Activated naive CD4-positive, alpha-beta T cell treated with anti-CD3 and anti-CD28 coated beads, Interleukin-2, amount 10 ng/mL, durations not matched to agents 7 days and 5 days (primary cell): ENCODE measurements around the gene GSN.

Source experiments
- CTCF ChIA-PET: fragments of 350-600 bp; sonication (Branson Sonifier 250); formaldehyde crosslinking; loops from one replicate; lab custom pipeline; 2021; ENCODE audit warnings: antibody characterized with exemption; lab: Charles Lee
- DNase-seq: peaks from one replicate; pipeline ENCODE4 v3.0.0-alpha.2; 2020
- H3K27ac Mint-ChIP-seq: one replicate; pipeline ENCODE4 v1.8.0; 2021; ENCODE audit warnings: mild to moderate bottlenecking, moderate library complexity, mixed read lengths
- H3K27me3 Mint-ChIP-seq: one replicate; pipeline ENCODE4 v1.8.0; 2021; ENCODE audit warnings: mild to moderate bottlenecking, mixed read lengths
- H3K36me3 Mint-ChIP-seq: one replicate; pipeline ENCODE4 v1.8.0; 2021; ENCODE audit warnings: mixed read lengths
- H3K4me1 Mint-ChIP-seq: one replicate; pipeline ENCODE4 v1.8.0; 2021; ENCODE audit warnings: mixed read lengths
- H3K4me3 Mint-ChIP-seq: one replicate; pipeline ENCODE4 v1.8.0; 2021; ENCODE audit warnings: mild to moderate bottlenecking, moderate library complexity, mixed read lengths
- H3K9me3 Mint-ChIP-seq: one replicate; pipeline ENCODE4 v1.8.0; 2021; ENCODE audit warnings: mixed read lengths

The GSN gene

DNA sequence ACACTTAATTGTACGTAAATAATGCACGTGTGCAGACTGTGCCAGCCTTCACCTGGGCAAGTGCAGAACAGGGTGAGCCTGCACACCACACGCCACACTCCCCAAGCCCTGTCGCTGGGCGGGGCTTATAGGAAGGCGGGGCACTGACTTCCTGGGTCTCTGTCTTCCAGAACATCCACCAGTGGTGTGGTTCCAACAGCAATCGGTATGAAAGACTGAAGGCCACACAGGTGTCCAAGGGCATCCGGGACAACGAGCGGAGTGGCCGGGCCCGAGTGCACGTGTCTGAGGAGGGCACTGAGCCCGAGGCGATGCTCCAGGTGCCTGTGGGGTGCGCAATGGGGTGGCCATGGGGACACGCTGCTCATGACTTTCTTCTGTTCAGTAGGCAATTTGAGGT lies 44.2 kb downstream of the GSN start:
- no peaks in the 10 kb centered on the region for H3K9me3 Mint-ChIP-seq
- no peaks in the 10 kb centered on the region for H3K36me3 Mint-ChIP-seq
- no peak overlapping the region for H3K4me3 Mint-ChIP-seq
- no peaks in the 10 kb centered on the region for H3K4me1 Mint-ChIP-seq
- no peak for DNase-seq
- peaks cover 3% of the 10 kb centered on the region for H3K27me3 Mint-ChIP-seq
- no peak overlapping the region for H3K27ac Mint-ChIP-seq
- CTCF ChIA-PET = interaction anchor here (1.4 to 11.1 kb wide), 2 partner anchors 86 to 98 kb away, joined by 3 to 326 read pairs; no protein-coding TSS in a partner anchor

DNA sequence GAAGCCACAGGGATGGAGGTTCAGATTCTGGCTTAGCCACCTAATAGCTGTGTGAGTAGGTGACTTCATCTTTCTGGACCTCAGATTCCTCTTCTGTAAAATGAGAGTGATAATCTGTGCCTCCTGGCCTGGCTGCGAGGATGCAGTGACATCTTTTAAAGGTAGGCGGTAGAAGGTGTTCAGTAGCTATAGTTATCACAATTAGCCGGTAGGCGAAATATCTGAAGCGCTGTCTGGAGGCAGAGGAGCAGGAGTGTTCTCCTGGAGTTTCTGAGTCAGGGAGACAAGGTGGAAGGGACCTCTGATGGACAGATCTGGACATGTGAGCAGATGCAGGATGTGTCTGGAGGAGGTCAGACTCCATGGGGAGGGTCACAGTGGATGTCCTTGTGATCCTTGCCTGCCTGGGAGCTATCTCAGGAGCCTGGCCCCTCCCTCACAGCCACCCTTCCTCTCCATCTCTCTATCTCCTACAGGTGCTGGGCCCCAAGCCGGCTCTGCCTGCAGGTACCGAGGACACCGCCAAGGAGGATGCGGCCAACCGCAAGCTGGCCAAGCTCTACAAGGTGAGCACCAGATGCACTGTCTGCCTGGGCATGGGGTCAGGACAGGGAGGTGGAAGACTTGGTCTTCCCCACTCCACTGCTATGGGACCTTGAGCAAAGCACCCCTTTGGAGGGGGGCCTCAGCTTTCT lies 45.6 kb downstream of the GSN start:
- CTCF ChIA-PET = interaction anchor here (0.7 to 11.1 kb wide), 4 partner anchors 32 to 100 kb away, joined by 3 to 326 read pairs (median 4); no protein-coding TSS in a partner anchor
- Mint-ChIP-seq H3K27ac (no peak overlapping the region), H3K36me3 (no peaks in the 10 kb centered on the region), H3K4me1 (no peaks in the 10 kb centered on the region), H3K27me3 (peaks cover 3% of the 10 kb centered on the region), H3K4me3 (no peak overlapping the region), H3K9me3 (no peaks in the 10 kb centered on the region)
- DNase-seq = no peak

DNA sequence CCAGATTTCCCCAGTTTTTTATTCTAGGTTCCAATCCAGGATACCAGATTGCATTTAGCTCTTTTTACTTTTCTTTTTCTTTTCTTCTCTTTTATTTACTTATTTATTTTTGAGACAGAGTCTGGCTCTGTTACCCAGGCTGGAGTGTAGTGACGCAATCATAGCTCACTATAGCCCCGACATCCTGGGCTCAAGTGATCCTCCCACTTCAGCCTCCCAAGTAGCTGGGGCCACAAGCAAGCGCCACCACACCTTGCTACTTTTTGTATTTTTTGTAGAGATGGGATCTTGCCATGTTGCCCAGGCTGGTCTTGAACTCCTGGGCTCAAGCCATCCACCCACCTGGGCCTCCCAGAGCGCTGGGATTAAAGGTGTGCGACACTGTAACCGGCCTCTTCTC lies 48.4 kb downstream of the GSN start:
- Mint-ChIP-seq H3K4me3 (no peak overlapping the region), H3K4me1 (peaks cover 14% of the 10 kb centered on the region), H3K27me3 (no peaks in the 10 kb centered on the region), H3K36me3 (no peaks in the 10 kb centered on the region), H3K9me3 (no peaks in the 10 kb centered on the region), H3K27ac (no peak overlapping the region)
- CTCF ChIA-PET = interaction anchor here (0.9 to 11.1 kb wide), 9 partner anchors 10 to 103 kb away, joined by 3 to 326 read pairs (median 4); no protein-coding TSS in a partner anchor
- DNase-seq = no peak

DNA sequence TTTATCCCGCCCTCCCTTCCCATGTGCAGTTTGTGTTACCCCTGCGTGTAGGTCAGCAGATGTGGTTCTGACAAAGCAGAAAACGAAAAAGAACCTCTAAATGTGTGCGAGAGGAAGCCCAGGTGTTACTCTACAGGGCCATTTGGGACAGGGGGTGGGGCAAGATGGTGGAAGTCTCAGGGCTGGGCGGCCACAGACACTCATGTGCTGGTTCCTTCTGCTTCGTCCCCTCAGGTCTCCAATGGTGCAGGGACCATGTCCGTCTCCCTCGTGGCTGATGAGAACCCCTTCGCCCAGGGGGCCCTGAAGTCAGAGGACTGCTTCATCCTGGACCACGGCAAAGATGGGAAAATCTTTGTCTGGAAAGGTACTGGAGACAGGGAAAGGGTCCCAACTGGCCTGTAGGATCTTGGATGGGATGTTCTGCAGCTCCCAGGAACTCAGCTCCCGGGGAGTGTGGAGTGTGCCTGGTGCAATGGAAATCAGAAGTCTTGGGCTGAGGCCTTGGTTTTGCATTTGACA lies 49.0 kb downstream of the GSN start:
- Mint-ChIP-seq H3K27ac (no peak overlapping the region), H3K27me3 (no peaks in the 10 kb centered on the region), H3K4me1 (peaks cover 18% of the 10 kb centered on the region), H3K36me3 (no peaks in the 10 kb centered on the region), H3K4me3 (no peak overlapping the region), H3K9me3 (no peaks in the 10 kb centered on the region)
- CTCF ChIA-PET = interaction anchor here (1.0 to 11.1 kb wide), 5 partner anchors 39 to 103 kb away, joined by 3 to 326 read pairs (median 17); no protein-coding TSS in a partner anchor
- DNase-seq = no peak

DNA sequence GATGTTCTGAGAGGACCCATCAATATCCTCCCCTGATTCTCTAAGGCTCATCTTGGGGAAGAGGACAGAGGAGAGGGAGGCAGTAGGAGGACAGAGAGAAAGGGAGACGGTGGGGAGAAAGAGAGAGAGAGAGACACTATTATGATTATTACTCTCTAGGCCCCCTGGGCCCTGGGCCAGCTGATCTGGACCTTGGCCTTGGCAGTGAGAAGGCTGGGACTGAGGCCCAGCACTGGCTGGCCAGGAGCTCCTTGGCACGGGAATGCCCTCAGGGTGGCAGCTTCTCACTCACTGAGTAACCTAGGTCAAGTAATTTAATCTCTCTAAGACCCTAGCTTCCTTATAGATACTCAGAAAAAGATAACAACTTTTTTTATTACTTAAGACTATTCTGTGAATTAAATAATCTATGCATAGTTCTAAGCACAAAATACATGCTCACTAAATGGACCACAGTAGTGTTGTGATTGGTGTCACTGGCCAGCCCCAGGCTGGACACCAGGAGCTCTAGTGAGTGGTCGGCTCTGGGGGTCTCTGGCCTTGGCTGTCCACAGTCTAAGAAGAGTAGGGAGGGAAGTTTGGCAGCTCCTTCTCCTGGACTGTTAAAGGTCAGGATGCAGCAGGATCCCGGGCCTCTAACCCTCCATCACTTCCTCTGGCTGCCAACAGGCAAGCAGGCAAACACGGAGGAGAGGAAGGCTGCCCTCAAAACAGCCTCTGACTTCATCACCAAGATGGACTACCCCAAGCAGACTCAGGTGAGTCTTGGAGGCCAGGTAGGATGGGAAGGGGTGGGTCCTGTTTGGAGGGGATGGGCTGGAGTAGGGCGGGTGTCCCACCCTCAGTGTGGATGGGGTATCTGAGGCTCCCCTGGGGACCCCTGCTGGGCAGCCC lies 50.0 kb downstream of the GSN start:
- Mint-ChIP-seq H3K9me3 (no peaks in the 10 kb centered on the region), H3K27me3 (no peaks in the 10 kb centered on the region), H3K4me3 (no peak overlapping the region), H3K36me3 (peaks cover 3% of the 10 kb centered on the region), H3K27ac (no peak overlapping the region), H3K4me1 (peaks cover 28% of the 10 kb centered on the region)
- no peak for DNase-seq
- CTCF ChIA-PET = interaction anchor here (0.6 to 11.1 kb wide), 7 partner anchors 15 to 194 kb away, joined by 3 to 326 read pairs (median 17); no protein-coding TSS in a partner anchor

DNA sequence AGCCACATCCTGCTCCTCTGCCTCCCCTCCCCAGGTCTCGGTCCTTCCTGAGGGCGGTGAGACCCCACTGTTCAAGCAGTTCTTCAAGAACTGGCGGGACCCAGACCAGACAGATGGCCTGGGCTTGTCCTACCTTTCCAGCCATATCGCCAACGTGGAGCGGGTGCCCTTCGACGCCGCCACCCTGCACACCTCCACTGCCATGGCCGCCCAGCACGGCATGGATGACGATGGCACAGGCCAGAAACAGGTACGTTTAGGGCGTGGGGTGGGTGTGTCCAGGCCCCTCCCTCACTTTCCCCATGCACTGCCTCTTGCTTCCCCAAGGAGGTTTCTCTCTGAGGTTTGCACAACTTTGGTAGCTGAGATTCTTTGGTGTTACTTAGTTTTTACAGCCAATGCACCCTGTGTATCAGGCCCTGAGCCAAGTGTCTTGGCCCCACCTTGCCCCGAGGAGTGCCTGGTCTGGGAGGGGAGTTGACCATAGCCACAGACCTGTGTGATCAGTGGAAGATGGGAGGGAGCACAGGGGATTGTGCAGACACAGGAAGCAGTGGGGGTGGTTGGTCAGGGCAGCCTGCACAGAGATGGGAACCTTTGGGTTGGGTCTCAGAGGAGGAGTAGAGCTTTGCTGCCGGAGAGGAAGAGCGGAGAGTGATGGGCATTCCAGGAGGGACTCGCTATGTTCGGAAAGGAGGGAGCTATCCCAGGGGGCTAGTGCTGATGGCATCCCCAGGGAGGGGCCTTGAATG lies 50.8 kb downstream of the GSN start:
- Mint-ChIP-seq H3K9me3 (no peaks in the 10 kb centered on the region), H3K4me3 (no peak overlapping the region), H3K4me1 (peaks cover 28% of the 10 kb centered on the region), H3K36me3 (peaks cover 3% of the 10 kb centered on the region), H3K27ac (no peak overlapping the region), H3K27me3 (no peaks in the 10 kb centered on the region)
- CTCF ChIA-PET = interaction anchor here (0.9 to 11.1 kb wide), 22 partner anchors 9 to 110 kb away, joined by 3 to 326 read pairs (median 6); partner anchors contain the start of gene GSN
- DNase-seq = no peak

DNA sequence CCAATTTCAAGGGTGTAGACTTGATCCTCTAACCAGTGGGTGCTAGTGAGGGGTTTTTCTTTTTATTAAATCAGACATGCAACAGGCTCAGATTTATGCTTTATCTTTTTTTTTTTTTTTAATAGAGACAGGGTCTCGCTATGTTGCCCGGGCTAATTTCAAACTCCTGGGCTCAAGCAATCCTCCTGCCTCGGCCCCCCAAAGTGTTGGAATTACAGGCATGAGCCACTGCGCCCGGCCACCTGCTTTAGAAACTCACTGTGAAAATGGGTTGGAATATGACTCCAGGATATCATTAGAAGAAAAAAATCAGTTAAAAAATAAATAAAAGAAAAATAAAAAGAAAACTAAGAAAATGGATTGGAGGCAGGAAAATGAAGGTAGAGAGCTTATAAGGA lies 51.4 kb downstream of the GSN start:
- CTCF ChIA-PET = interaction anchor here (0.6 to 11.1 kb wide), 47 partner anchors 10 to 181 kb away, joined by 3 to 326 read pairs (median 4); partner anchors contain the start of genes GGTA1, GSN and RAB14
- H3K4me3 Mint-ChIP-seq = no peak overlapping the region
- H3K36me3 Mint-ChIP-seq = peaks cover 3% of the 10 kb centered on the region
- H3K27ac Mint-ChIP-seq = no peak overlapping the region
- no peaks in the 10 kb centered on the region for H3K9me3 Mint-ChIP-seq
- no peaks in the 10 kb centered on the region for H3K27me3 Mint-ChIP-seq
- no peak for DNase-seq
- H3K4me1 Mint-ChIP-seq = peaks cover 28% of the 10 kb centered on the region

DNA sequence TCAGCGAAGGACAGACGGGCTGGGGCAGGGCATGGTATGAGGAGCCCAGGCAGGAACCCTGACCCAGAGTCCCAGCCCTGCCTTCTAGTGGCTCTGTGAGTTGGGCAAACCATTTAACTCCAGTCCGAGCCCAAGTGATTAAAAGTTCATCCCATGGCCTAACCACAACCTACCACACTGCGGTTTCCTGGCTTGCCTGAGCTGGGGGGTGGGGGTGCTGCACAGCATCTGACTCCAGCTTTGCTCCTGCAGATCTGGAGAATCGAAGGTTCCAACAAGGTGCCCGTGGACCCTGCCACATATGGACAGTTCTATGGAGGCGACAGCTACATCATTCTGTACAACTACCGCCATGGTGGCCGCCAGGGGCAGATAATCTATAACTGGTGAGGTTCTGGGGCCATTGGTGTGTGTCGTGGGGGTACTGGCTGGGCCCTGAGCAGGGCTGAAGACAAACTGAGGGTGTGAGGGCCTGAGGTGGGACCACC lies 53.1 kb downstream of the GSN start:
- H3K27ac Mint-ChIP-seq = no peak overlapping the region
- H3K4me1 Mint-ChIP-seq = peaks cover 28% of the 10 kb centered on the region
- peaks cover 3% of the 10 kb centered on the region for H3K36me3 Mint-ChIP-seq
- no peak overlapping the region for H3K4me3 Mint-ChIP-seq
- no peaks in the 10 kb centered on the region for H3K9me3 Mint-ChIP-seq
- CTCF ChIA-PET = interaction anchor here (0.5 to 11.1 kb wide), 27 partner anchors 9 to 219 kb away, joined by 3 to 326 read pairs (median 5); partner anchors contain the start of gene GGTA1
- DNase-seq = peak; percentile 52
- no peaks in the 10 kb centered on the region for H3K27me3 Mint-ChIP-seq

DNA sequence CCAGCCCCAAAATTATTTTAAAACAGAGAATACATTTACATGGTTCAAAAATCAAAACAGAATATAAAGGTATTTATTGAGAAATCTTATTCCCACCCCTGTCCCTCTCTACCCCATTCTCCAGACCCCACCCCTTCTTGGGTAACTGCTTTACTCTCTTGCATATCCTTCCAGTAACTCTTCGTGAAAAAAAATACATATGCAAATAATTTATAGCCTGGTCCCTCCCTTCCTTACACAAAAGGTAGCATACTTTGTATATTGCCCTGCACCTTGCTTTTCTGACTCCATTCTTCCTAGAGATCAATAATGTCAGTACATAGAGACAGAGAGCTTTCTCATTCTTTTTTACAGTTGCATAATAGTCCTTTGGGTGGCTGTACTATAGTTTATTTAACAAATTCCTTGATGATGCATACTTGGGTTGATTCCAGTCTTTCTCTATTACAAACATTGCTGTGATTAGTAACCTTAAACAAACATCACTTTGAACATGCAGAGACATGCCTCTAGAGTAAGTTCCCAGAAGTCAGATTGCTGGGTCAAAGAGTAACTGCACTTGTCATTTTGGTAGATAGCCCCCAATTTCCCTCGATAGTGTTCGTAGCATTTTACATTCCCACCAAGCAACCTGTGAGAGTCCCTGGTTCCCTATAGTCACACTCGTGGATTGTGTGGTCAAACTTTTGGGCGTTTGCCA lies 54.2 kb downstream of the GSN start:
- H3K27me3 Mint-ChIP-seq = no peaks in the 10 kb centered on the region
- peaks cover 28% of the 10 kb centered on the region for H3K4me1 Mint-ChIP-seq
- DNase-seq = no peak
- no peak overlapping the region for H3K4me3 Mint-ChIP-seq
- CTCF ChIA-PET = interaction anchor here (2.8 to 11.1 kb wide), 2 partner anchors 50 to 76 kb away, joined by 30 to 326 read pairs; no protein-coding TSS in a partner anchor
- H3K27ac Mint-ChIP-seq = peak overlapping the region; percentile 39
- no peaks in the 10 kb centered on the region for H3K9me3 Mint-ChIP-seq
- peaks cover 3% of the 10 kb centered on the region for H3K36me3 Mint-ChIP-seq

DNA sequence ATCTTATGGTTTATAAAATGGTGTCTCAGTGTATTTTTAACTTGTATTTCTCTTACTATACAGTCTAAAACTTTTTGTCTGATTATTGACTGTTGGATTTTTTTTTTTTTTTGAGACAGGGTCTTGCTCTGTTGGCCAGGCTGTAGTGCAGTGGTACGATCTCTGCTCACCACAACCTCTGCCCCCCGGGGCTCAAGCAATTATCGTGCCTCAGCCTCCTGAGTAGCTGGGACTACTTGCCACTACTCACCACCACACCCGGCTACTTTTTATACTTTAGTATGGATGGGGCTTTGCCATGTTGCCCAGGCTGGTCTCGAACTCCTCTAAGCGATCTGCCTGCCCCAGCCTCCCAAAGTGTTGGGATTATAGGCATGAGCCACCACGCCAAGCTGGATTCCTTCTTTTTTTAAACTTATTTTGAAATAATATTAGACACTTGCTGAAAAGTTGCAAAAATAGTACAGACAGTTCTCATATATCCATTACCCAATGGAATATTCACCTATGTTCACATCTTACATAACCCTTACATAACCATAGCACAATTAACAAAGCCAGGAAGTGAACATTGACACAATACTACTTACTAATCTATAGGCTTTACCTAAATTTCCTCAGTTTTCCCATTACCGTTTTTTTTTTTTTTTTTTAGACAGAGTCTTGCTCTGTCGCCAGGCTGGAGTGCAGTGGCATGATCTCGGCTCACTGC lies 54.9 kb downstream of the GSN start:
- Mint-ChIP-seq H3K36me3 (peaks cover 3% of the 10 kb centered on the region), H3K27me3 (no peaks in the 10 kb centered on the region), H3K4me1 (peaks cover 28% of the 10 kb centered on the region), H3K4me3 (no peak overlapping the region), H3K9me3 (no peaks in the 10 kb centered on the region), H3K27ac (peak overlapping the region; percentile 39)
- CTCF ChIA-PET = interaction anchor here (11.1 kb wide), 1 partner anchor 75 kb away, joined by 326 read pairs; no protein-coding TSS in a partner anchor
- no peak for DNase-seq

DNA sequence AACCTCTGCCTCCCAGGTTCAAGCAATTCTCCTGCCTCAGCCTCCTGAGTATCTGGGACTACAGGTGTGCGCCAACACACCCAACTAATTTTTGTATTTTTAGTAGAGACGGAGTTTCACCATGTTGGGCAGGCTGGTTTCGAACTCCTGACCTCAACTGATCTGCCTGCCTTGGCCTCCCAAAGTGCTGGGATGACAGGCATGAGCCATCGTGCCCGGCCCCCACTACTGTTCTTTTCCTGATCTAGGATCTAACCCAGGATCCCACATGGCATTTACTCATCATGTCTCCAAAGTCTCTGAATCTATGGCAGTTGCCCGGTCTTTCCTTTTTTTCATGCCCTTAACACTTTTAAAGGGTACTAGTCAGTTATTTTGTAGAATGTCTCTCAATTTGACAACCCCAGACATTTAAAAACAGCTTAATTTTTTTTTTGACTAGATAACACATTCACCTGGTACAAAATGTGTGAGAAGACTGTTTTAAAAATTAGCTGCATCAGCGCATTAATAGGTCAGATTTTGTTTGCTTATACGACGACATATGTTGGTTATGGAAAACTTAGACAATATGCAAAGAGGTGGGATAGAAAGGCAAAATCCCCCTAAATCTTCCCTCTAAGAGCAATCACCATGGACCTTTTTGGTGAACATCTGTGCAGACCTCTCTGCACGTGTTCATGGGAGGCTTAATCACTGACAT lies 55.6 kb downstream of the GSN start:
- DNase-seq = no peak
- Mint-ChIP-seq H3K27me3 (no peaks in the 10 kb centered on the region), H3K4me1 (peaks cover 28% of the 10 kb centered on the region), H3K27ac (no peak overlapping the region), H3K9me3 (no peaks in the 10 kb centered on the region), H3K4me3 (no peak overlapping the region), H3K36me3 (peaks cover 3% of the 10 kb centered on the region)
- CTCF ChIA-PET = interaction anchor here (11.1 kb wide), 1 partner anchor 74 kb away, joined by 326 read pairs; no protein-coding TSS in a partner anchor

DNA sequence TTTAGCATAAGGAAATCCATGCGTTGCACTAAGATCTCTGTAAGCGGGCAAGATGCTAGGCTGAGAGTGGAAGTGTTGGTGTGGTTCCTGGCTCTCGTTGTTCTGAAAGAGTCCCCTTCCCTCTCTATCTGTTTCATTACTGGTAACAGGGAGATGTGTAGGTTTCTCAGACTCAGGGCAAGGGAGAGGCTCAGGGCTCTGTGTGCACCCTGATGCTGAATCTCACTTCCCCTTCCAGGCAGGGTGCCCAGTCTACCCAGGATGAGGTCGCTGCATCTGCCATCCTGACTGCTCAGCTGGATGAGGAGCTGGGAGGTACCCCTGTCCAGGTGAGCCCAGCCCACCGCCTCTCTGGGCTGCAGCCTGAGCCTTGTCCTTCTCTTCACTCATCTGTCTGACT lies 56.4 kb downstream of the GSN start:
- CTCF ChIA-PET = no interaction called here
- no peaks in the 10 kb centered on the region for H3K27me3 Mint-ChIP-seq

More for the DNA sequence above, 56.4 kb downstream of the GSN start:
- no peaks in the 10 kb centered on the region for H3K9me3 Mint-ChIP-seq
- H3K36me3 Mint-ChIP-seq = peaks cover 3% of the 10 kb centered on the region
- no peak overlapping the region for H3K27ac Mint-ChIP-seq
- no peak for DNase-seq
- peaks cover 28% of the 10 kb centered on the region for H3K4me1 Mint-ChIP-seq
- H3K4me3 Mint-ChIP-seq = no peak overlapping the region
